Heart right ventricle (tissue), 16 donors: ENCODE measurements around the gene LRMDA. TPM values are rescaled to one million over a fixed set of nuclear protein-coding genes. Genes with fewer than 3 reads are reported as not detected.
A peak's percentile ranks its signal among the peaks of the same experiment; 100 is the strongest.

Experiments used
- ATAC-seq, 8 donors: fragments of 200-7000 bp; cut with Tn5 transposase; one replicate each; pipeline ENCODE4 v1.9.1; 2020; ENCODE audit warnings: mild to moderate bottlenecking in 8 of 8, moderate library complexity in 8 of 8, moderate number of reproducible peaks in 1 of 8
- DNase-seq, 2 donors: peaks; one replicate each; pipeline ENCODE4 v3.0.0-alpha.2; 2020
- H3K27ac ChIP-seq, 10 donors: fragments of 200-600 bp; sonication (generic) in 2 of 10; one replicate each; pipeline versions ENCODE4 v1.5.0 to v1.8.0; 2020 to 2022; ENCODE audit warnings: mild to moderate bottlenecking in 3 of 10
- H3K27me3 ChIP-seq, 7 donors: fragments of 200-600 bp; one replicate each; pipeline ENCODE4 v1.8.0; 2021 to 2022; ENCODE audit warnings: mild to moderate bottlenecking in 2 of 7
- H3K36me3 ChIP-seq, 9 donors: fragments of 200-600 bp; sonication (generic) in 1 of 9; one replicate each; pipeline versions ENCODE4 v1.5.0 to v1.8.0; 2020 to 2022; ENCODE audit warnings: mild to moderate bottlenecking in 2 of 9
- H3K4me1 ChIP-seq, 9 donors: fragments of 200-600 bp; sonication (generic) in 1 of 9; one replicate each; pipeline versions ENCODE4 v1.5.0 to v1.8.0; 2020 to 2022; ENCODE audit warnings: mild to moderate bottlenecking in 4 of 9
- H3K4me3 ChIP-seq, 10 donors: fragments of 200-600 bp; sonication (generic) in 2 of 10; one replicate each; pipeline versions ENCODE4 v1.5.0 to v1.8.0; 2020 to 2022; ENCODE audit warnings: mild to moderate bottlenecking in 7 of 10, moderate library complexity in 2 of 10
- H3K9me3 ChIP-seq, 11 donors: fragments of 200-600 bp in 10 of 11; sonication (generic) in 2 of 11; one replicate each; pipeline versions ENCODE4 v1.5.0 to v1.8.0; 2013 to 2022; ENCODE audit warnings: mild to moderate bottlenecking in 2 of 11, control low read depth in 1 of 11, moderate library complexity in 1 of 11
- WGBS, 2 donors: extraction: QIAGEN DNeasy Blood & Tissue Kit; methylation state at CpG; one replicate each; pipeline ENCODE4 v1.1.7; 2013; ENCODE audit warnings: inconsistent platforms in 1 of 2; 5-methylcytosine and 5-hydroxymethylcytosine counted together
- intact Hi-C, 10 donors: fragments of 100-400 bp; cut with DNase I; formaldehyde crosslinking; loops; one replicate each; pipeline versions ENCODE4 v1.11.1 to v1.14.2; 2022
- polyA plus RNA-seq, 2 donors: library from polyadenylated mRNA; stranded (reverse); fragments of 200-250 nt; gene quantifications; one replicate each; pipeline ENCODE4 v1.2.3, GENCODE V29; 2013
- total RNA-seq, 10 donors: library from RNA; stranded (reverse); fragmentation: NEBNext Ultra II Directional in 3 of 10; extraction: Animal tissue kit (Norgen Biotek cat#: 25700) in 3 of 10; gene quantifications; one replicate each; pipeline versions ENCODE4 v1.2.1 to v1.2.4, GENCODE V29; 2021 to 2023
- TF ChIP-seq, protein P1 (sequence below), 9 donors: fragments of 200-600 bp; sonication (generic) in 2 of 9; IDR thresholded peaks; one replicate each; pipeline versions ENCODE4 v1.5.0 to v1.8.0; 2021 to 2022; ENCODE audit warnings: antibody characterized with exemption in 9 of 9, mild to moderate bottlenecking in 5 of 9, moderate library complexity in 1 of 9
- donor health status: Arrhythmogenic right ventricular cardiomyopathy.
- donor health status: ischemic (EF 13 %, LVEDD 7.1; RV severe dilation, severe dysfunction).
- donor health status: healthy with polysubstance abuse.
- donor health status: DM: no; HTN: yes; CAD: no.
- donor health status: DM: no; HTN: no; CAD: no.
- donor health status: ischemic (EF 25% LVEDD 6.9; RV normal size, moderate dysfunction).
- donor health status: ischemic (EF 25% LVEDD 5.7; RV mildly dilated, moderate dysfunction).
- donor health status: healthy.
- donor health status: DM: yes; HTN: yes; CAD: no.
- donor health status: Ischemic cardiomyopathy.
- donor health status: ischemic (EF 35%, LVEDD 5.7; RV mildly dilated, moderate dysfunction).
- donor health status: nonischemic (EF 11% LVEDD 7.7; RV severe dilation, severe dysfunction).
- donor health status: DM: yes; HTN: yes; CAD: no.
- donor health status: PGD.
- donor health status: ischemic (EF 29% LVEDD 5.4; RV normal size, mild dysfunction).
- donor health status: nonischemic (EF 23%, LVEDD 6.1; RV moderate dilation, normal function).

Gene LRMDA
- total and polyA plus RNA-seq, 12 donors: 4.0 to 59.8 (median 12.7) TPM

- H3K9me3 ChIP-seq: no peaks in the 10 kb centered on the region
- H3K4me3 ChIP-seq: no peak overlapping the region
- 62 to 73% methylated on average over 2 of the region's 2 CpGs for WGBS, 2 donors
- TF ChIP-seq, protein P1, sequence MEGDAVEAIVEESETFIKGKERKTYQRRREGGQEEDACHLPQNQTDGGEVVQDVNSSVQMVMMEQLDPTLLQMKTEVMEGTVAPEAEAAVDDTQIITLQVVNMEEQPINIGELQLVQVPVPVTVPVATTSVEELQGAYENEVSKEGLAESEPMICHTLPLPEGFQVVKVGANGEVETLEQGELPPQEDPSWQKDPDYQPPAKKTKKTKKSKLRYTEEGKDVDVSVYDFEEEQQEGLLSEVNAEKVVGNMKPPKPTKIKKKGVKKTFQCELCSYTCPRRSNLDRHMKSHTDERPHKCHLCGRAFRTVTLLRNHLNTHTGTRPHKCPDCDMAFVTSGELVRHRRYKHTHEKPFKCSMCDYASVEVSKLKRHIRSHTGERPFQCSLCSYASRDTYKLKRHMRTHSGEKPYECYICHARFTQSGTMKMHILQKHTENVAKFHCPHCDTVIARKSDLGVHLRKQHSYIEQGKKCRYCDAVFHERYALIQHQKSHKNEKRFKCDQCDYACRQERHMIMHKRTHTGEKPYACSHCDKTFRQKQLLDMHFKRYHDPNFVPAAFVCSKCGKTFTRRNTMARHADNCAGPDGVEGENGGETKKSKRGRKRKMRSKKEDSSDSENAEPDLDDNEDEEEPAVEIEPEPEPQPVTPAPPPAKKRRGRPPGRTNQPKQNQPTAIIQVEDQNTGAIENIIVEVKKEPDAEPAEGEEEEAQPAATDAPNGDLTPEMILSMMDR (IDR thresholded peaks at IDR 0.05): no peak
- intact Hi-C loops: no loop called here
- no peaks in the 10 kb centered on the region for H3K4me1 ChIP-seq
- ATAC-seq (no peak), DNase-seq (no peak)
- peaks cover 0 to 3% (median 0%) of the 10 kb centered on the region in 7 donors for H3K27me3 ChIP-seq
- no peak overlapping the region for H3K27ac ChIP-seq
- H3K36me3 ChIP-seq: no peaks in the 10 kb centered on the region
These were observed 329.9 kb downstream of the LRMDA start for GRCh38 chr10:75761289-75761688.

GRCh38 chr10:75762431-75762802 lies 331.0 kb downstream of the LRMDA start:
- Histone ChIP-seq H3K9me3 (peaks cover 0 to 4% (median 0%) of the 10 kb centered on the region in 11 donors), H3K27ac (no peak overlapping the region), H3K4me3 (no peak overlapping the region), H3K4me1 (no peaks in the 10 kb centered on the region), H3K36me3 (no peaks in the 10 kb centered on the region), H3K27me3 (no peaks in the 10 kb centered on the region)
- intact Hi-C loops: no loop called here
- WGBS, 2 donors: 98% methylated on average over 2 of the region's 2 CpGs
- TF ChIP-seq, protein P1 (IDR thresholded peaks at IDR 0.05): no peak
- DNase-seq (no peak), ATAC-seq (no peak)

DNA sequence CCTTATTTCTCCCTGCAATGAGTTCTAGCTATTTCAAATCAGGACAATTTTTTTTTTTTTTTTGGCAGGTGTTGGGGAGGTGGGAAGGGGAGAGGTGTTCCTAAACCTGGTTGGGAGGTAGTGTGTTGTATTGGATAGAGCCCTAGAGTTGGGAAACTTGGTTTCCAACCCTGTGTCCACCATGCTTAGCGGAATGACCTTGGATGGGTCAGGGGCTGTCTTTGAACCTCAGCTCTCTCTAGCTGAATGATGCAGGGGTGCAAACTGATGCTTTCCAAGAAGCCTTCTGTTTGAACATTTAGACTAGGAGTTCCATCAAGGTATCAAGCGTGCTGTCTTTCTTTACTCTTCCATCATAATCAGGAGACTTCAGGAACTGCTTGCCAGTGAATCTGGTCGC lies 332.2 kb downstream of the LRMDA start:
- ATAC-seq: no peak
- no peak overlapping the region for H3K4me3 ChIP-seq
- H3K9me3 ChIP-seq: peaks cover 0 to 4% (median 0%) of the 10 kb centered on the region in 11 donors
- TF ChIP-seq, protein P1 (IDR thresholded peaks at IDR 0.05): no peak
- H3K4me1 ChIP-seq: no peaks in the 10 kb centered on the region
- no peak for DNase-seq
- no peaks in the 10 kb centered on the region for H3K36me3 ChIP-seq
- no peak overlapping the region for H3K27ac ChIP-seq
- intact Hi-C loops: no loop called here
- WGBS, 2 donors: 97 to 99% methylated on average over 3 of the region's 3 CpGs
- H3K27me3 ChIP-seq: no peaks in the 10 kb centered on the region

DNA sequence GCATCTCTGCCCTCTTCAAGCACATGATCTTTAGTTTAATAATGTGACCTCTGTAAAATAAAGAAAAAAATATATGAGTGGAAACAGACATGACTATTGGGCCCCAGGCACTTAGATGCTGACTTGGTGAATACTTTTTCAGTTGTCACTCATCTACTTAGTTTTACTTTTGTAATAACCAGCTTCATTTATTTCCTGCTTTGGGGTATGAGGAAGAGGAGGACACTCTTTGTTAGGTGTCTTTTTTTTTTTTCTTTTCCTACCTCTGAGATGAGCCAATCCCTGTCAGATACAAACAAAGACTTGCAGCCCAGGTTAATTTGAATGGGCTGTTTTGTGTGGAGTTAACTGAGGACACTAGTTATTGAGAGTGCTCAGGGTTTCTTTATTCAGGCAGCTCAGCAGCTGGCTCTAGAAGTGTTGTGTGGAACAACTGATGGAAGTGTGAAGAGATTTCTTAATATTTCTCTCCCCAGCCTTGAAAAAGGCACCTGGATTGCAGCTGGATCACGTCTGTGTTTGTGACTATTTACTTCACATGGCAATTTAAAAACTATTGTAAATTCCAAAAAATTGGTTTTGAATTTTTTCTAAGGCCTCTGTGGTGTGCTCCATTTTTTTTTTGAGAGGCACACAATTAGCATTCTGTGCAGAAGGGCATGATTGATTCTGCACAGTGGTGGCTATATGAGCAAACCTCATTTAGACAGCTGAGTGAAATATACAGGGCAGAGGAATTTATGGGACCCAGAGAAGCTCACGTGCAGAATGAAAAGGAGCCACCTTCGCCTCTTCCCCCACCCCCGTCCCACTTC lies 333.8 kb downstream of the LRMDA start:
- peaks cover 0 to 7% (median 0%) of the 10 kb centered on the region in 9 donors for H3K4me1 ChIP-seq
- intact Hi-C loops: no loop called here
- DNase-seq (no peak), ATAC-seq (peak in 5 of 8 donors; percentile 34 to 72 (median 57))
- no peak overlapping the region for H3K27ac ChIP-seq
- peaks cover 0 to 4% (median 0%) of the 10 kb centered on the region in 11 donors for H3K9me3 ChIP-seq
- H3K4me3 ChIP-seq: no peak overlapping the region
- TF ChIP-seq, protein P1 (IDR thresholded peaks at IDR 0.05): no peak
- H3K36me3 ChIP-seq: no peaks in the 10 kb centered on the region
- WGBS, 2 donors: 85 to 87% methylated on average over 4 of the region's 4 CpGs
- no peaks in the 10 kb centered on the region for H3K27me3 ChIP-seq
